ENCODE results near the gene ANKRD36.
"Not testable (repeated sequence)": the region's sequence is repeated elsewhere in the genome, so short reads cannot be mapped to it uniquely, and the experiment has no call there.

The ANKRD36 gene

DNA sequence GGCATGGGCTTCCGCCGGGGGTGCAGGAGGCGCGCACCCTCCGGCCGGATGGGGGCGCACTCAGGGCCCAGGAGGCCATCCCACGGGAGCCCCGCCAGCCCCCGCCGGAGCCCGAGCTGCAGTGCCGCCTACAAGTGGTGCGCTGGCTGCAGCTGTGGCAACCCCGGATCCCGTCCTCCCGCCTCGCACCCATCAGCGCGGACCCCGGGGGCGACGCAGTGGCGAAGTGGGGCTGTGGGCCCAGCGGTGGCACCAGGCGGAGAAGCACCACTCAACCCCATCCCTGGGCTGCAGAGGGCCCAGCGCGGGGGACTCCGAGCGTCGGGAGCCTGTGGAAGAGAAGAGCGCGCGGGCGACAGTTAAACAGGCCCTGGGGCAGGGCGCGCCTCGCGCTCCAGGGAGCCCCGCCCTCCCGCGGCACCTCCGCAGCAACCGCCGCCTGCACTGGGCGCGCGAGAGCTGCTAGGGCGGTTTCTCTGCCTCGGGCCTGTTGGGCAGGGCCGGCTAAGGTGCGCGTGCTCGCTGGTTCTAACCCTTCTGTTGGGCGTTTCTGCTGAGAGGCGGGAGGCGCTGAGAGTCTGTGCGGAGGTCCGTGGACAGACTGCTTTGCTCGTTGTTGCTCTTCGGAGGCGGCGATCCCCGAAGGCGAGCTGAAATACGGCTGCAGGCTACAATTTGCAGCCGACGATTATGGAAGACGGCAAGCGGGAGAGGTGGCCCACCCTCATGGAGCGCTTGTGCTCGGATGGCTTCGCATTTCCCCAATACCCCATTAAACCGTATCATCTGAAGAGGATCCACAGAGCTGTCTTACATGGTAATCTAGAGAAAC is at the start of gene ANKRD36:
ANKRD36 (plus strand) TSS at position 104 of the 832 bp plus-strand sequence; CDS start at position 691, 587 bp downstream.
- DNase-seq: not testable (repeated sequence)

DNA sequence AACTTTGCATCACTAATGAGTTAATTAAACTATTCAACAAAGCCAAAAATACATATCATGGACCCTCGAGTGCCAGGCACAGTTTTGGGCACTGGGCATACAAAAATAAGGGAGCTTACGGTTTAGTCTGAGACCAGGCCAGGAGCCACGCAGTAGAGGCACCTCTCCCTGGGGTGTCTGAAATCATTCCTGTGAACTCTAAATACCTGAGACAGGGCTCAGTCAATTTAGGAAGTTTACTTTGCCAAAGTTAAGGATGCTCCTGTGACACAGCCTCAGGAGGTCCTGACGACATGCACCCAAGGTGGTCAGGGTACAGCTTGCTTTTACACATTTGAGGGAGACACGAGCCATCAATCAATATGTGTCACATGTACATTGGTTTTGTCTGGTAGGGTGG is 46.9 kb upstream of the ANKRD36 start:
- not testable (repeated sequence) for DNase-seq

DNA sequence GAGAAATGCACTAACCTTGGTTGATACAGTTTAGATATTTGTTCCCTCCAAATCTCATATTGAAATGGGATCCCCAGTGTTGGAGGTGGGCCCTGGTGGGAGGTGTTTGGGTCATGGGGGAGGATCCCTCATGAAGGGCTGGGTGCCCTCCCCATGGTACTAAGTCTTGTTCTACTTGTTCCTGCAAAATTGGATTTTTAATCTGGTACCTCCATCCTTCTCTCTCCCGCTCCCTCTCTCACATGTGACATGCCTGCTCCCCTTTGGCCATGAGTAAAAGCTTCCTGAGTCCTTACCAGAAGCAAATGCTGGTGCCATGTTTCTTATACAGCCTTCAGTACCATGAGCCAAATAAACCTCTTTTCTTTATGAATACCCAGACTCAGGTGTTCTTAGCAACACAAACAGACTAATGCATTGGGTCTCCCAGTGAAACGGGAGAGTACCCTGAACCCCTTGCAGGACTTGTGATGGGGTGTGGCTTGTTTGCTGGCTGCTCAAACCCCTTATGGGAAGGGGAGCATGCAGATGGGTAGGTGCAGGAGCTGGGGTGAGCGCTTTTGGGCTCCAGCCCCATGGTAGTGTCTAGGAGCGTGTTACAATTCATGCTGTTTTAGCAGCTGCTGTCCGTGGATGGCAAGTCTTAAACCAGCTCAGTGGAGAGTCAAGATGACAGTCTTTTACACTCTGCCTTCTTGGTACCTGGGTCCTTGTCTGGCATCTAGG is 45.5 kb upstream of the ANKRD36 start:
- no peak for DNase-seq

DNA sequence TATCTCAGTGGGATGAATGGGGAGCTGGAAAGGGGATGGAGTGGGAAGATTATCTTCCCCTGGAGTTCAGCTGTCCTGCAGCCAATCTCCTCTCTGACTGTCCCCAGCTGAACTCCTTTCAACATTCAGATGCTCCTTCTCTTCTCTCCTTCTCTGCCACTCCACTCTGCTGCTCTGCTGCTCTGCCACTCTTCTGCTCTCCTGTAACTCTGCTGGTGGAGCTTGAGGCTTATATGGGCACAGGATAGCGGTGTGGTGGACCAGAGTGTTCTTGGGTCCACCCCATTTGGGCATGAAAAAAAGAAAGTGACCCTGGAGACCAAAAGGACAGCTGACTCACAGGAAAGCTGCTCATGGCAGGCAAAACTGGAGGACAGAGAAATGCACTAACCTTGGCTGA is 44.9 kb upstream of the ANKRD36 start:
- DNase-seq: no peak

- not testable (repeated sequence) for DNase-seq
Observed at GRCh38 chr2:97068722-97069121, 44.2 kb upstream of the ANKRD36 start.

DNA sequence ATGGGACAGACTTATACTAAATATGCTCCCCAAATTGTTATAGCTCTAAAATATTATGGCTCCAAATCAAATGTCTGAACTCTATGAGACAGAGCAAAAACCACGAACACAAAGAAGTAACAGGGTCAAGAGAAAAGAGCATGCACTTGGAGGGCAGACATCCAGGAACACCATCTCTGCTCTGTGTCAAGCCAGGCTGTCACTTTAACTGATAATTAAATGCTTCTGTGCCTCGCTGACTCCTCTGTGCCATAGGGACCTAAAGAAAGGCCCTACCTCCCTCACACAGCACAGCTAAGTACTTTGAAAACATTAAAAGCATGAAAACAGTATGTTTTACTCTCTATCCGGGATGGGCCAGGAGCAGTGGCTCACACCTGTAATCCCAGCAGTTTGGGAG is 42.0 kb upstream of the ANKRD36 start:
- DNase-seq: not testable (repeated sequence)

GRCh38 chr2:97077213-97077612 is 35.7 kb upstream of the ANKRD36 start:
- not testable (repeated sequence) for DNase-seq

DNA sequence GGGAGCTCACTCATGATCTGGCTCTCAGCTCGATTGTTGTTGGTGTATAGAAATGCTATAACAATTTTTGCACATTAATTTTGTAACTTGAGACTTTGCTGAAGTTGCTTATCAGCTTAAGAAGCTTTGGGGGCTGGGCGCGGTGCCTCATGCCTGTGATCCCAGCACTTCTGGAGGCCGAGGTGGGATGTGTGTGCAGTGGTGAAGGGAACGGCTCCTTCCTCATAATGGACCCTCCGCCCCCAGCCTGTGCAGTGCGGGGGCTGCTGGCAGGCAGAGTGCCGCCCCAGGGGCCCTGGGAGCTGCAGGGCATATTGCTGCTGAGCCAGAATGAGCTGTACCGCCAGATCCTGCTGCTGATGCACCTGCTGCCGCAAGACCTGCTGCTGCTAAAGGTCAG is 32.1 kb upstream of the ANKRD36 start:
- DNase-seq: not testable (repeated sequence)

DNA sequence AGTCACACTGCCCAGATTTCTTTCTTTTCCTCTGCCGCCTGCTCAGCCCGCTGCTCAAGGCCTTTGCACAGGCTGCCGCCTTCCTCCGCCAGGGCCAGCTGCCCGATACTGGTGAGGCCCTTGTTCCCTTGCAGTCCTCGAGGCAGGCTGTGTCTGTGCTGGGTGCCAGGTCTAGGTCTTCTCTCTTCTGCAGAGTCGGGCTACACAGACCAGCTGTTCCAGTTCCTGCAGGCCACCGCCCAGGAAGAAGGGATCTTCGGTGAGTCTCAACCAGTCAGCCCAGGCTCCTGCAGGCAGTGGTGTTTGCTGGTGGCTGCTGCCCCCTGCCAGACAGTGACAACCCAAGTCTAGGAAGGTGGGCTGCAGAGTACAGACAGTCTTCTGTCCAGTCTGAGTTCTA is 30.7 kb upstream of the ANKRD36 start:
- not testable (repeated sequence) for DNase-seq

- not testable (repeated sequence) for DNase-seq
Observed at GRCh38 chr2:97083516-97083915, 29.4 kb upstream of the ANKRD36 start.

- DNase-seq: not testable (repeated sequence)
Observed at GRCh38 chr2:97085093-97085492, 27.9 kb upstream of the ANKRD36 start.

DNA sequence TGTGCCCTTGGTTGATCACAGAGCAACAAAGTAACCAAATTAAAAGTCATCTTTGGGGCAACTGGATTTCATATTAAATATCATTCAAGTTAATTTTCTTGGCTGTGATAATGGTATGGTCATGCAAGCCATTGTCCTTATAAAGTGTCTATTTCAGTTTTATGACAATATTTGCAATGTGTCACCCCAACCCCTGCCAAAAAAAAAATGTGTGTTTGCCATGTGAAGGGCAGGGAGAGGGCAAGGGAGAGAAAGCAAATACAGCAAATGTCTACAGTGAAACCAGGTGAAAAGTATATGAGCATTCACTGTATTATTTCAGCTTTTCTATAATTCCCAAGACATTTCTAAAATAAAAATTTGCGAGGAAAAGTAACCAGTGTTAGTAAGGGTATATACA is 24.2 kb upstream of the ANKRD36 start:
- not testable (repeated sequence) for DNase-seq

DNA sequence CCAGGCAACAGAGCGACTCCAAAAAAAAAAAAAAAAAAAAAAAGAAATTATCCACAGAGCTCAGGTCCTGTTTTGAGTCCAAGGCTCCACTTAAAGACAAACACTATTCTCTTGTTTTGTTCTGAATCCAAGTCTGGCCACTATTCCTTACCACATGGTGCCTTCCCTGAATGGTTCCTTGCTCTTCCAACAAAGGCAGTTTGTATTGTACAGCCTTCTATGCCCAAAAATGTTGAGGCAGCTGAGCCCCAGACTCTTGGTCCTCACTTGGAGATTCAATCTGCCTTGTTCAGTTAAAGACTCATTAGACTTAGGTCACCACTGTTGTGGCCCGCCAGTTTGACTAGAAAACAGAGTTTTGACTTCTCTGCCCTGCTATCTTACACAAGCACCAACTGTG is 20.0 kb upstream of the ANKRD36 start:
- DNase-seq: not testable (repeated sequence)

GRCh38 chr2:97093983-97094771 is 18.8 kb upstream of the ANKRD36 start:
- DNase-seq: not testable (repeated sequence)

GRCh38 chr2:97094772-97095611 is 18.0 kb upstream of the ANKRD36 start, which contains the start of gene FAHD2B:
Gene FAHD2B, minus strand, starts transcription at chr2:97094882. Its CDS starts 3,176 bp downstream, at chr2:97091706.
- DNase-seq: peak; percentile 4

- no peak for DNase-seq
Observed at GRCh38 chr2:97095661-97096060, 17.3 kb upstream of the ANKRD36 start.

- DNase-seq: not testable (repeated sequence)
Observed at GRCh38 chr2:97098786-97099372, 14.1 kb upstream of the ANKRD36 start.

DNA sequence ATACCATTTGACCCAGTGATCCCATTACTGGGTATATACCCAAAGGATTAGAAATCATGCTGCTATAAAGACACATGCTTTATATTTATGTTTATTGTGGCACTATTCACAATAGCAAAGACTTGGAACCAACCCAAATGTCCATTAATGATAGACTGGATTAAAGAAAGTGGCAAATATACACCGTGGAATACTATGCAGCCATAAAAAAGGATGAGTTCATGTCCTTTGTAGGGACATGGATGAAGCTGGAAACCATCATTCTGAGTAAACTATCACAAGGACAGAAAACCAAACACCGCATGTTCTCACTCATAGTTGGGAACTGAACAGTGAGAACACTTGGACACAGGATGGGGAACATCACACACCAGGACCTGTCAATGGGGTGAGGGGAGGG is 6.1 kb upstream of the ANKRD36 start:
- DNase-seq: not testable (repeated sequence)

- not testable (repeated sequence) for DNase-seq
Observed at GRCh38 chr2:97111246-97111645, 1.7 kb upstream of the ANKRD36 start.

- not testable (repeated sequence) for DNase-seq
Observed at GRCh38 chr2:97112320-97113049, 468 bp upstream of the ANKRD36 start.

DNA sequence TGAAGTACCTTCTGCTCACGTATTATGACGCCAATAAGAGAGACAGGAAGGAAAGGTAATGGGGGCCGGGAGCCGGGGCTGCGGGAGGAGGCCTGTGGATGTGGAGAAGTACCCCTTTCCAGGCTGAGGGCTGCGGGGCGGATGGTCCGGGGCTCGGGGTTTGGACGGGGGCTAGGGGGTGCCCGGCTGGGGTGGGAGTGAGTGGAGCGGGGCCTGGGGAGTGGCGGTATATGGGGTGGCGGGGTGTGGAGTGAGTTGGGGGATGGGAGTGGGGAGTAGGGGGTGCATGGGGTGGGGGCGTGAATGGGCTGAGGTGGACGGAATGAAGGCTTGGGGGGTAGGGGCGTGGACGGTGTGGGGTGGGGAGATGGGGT is 916 bp downstream of the ANKRD36 start:
- DNase-seq: not testable (repeated sequence)

All from amniotic stem cell (primary cell).